ENCODE measurements around the gene GOLGA3. TPM values are rescaled to one million over a fixed set of nuclear protein-coding genes. Genes with fewer than 3 reads are reported as not detected.

The GOLGA3 gene
- total RNA-seq, 1 experiment from 2014 or later = 86.9 TPM

GRCh38 chr12:132761921-132762583 is 66.6 kb downstream of the GOLGA3 start:
- ChIA-PET POLR2A (ENCODE audit: unreplicated experiment) (no interaction called here), CTCF (no interaction called here)
- H3K79me2 ChIP-seq (ENCODE audit: low read length) = peaks cover 56% of the 10 kb centered on the region
- H3K27ac ChIP-seq (ENCODE audit: low read length) = peak overlapping the region; percentile 86
- peak overlapping the region; percentile 95 for H3K4me2 ChIP-seq (ENCODE audit: low read length)
- no peaks in the 10 kb centered on the region for H3K9me3 ChIP-seq (ENCODE audit: low read length)
- intact Hi-C loops (cut with micrococcal nuclease) = loop anchor here (5.0 kb wide), 2 partner anchors 50 to 75 kb away; partner anchors contain the start of genes PGAM5, POLE and PXMP2
- H4K20me1 ChIP-seq (ENCODE audit: low read length) = peaks cover 31% of the 10 kb centered on the region
- H3K9me2 ChIP-seq (replicated peaks; ENCODE audit: low read length) = no peaks in the 10 kb centered on the region
- no peak for TF ChIP-seq EZH2 (IDR thresholded peaks at IDR 0.05; ENCODE audit: low read length, unreplicated experiment)
- peak; percentile 22; the same call in 1 of the 2 replicates for TF ChIP-seq CTCF (conservative IDR thresholded peaks at IDR 0.05; ENCODE audit: low read depth, low read length)
- peaks cover 20% of the 10 kb centered on the region for H3K4me1 ChIP-seq (ENCODE audit: insufficient read depth, low read length)
- H2AFZ ChIP-seq (ENCODE audit: low read length) = peak overlapping the region; percentile 88
- H3K9ac ChIP-seq (ENCODE audit: low read length) = peak overlapping the region; percentile 94
- ATAC-seq (peak; percentile 85), DNase-seq (peak; percentile 95)
- no peaks in the 10 kb centered on the region for H3F3A ChIP-seq (ENCODE audit: low read length, unreplicated experiment)
- no peaks in the 10 kb centered on the region for H3K27me3 ChIP-seq (ENCODE audit: low read length)
- H3K4me3 ChIP-seq (ENCODE audit: low read length) = peak overlapping the region; percentile 77
- no TSS peak for BruUV-seq (replicated peaks)
- peaks cover 7% of the 10 kb centered on the region; the same call in 1 of the 2 replicates for H3K36me3 ChIP-seq (ENCODE audit: low read depth, low read length)

- H3K4me3 ChIP-seq (ENCODE audit: low read length) = peak within 1 kb of the TSS; percentile 77
- H2AFZ ChIP-seq (ENCODE audit: low read length) = peak within 1 kb of the TSS; percentile 88
- peak within 1 kb of the TSS; percentile 99 for H3K4me2 ChIP-seq (ENCODE audit: low read length)
- H3K27me3 ChIP-seq (ENCODE audit: low read length) = no peaks in the 10 kb centered on the region
- CTCF ChIA-PET = no interaction called here
- H3K9ac ChIP-seq (ENCODE audit: low read length) = peak within 1 kb of the TSS; percentile 99
- ATAC-seq (peak; percentile 42), DNase-seq (peak; percentile 60)
- peaks cover 63% of the 10 kb centered on the region for H3K79me2 ChIP-seq (ENCODE audit: low read length)
- no peaks in the 10 kb centered on the region for H3F3A ChIP-seq (ENCODE audit: low read length, unreplicated experiment)
- intact Hi-C loops (cut with micrococcal nuclease) = loop anchor here (5.0 kb wide), 2 partner anchors 49 to 74 kb away; partner anchors contain the start of genes PGAM5, POLE and PXMP2
- no peaks in the 10 kb centered on the region for H3K9me2 ChIP-seq (replicated peaks; ENCODE audit: low read length)
- peak within 1 kb of the TSS; percentile 86 for H3K27ac ChIP-seq (ENCODE audit: low read length)
- H4K20me1 ChIP-seq (ENCODE audit: low read length) = peaks cover 33% of the 10 kb centered on the region
- no peaks in the 10 kb centered on the region for H3K9me3 ChIP-seq (ENCODE audit: low read length)
- BruUV-seq (replicated peaks) = no TSS peak
- POLR2A ChIA-PET (ENCODE audit: unreplicated experiment) = no interaction called here
- TF ChIP-seq EZH2 (IDR thresholded peaks at IDR 0.05; ENCODE audit: low read length, unreplicated experiment) = no peak
- TF ChIP-seq CTCF (conservative IDR thresholded peaks at IDR 0.05; ENCODE audit: low read depth, low read length) = no peak
- no peak for TF ChIP-seq EZH2phosphoT487 (IDR thresholded peaks at IDR 0.05; ENCODE audit: borderline replicate concordance, low read length)
- peaks cover 15% of the 10 kb centered on the region for H3K4me1 ChIP-seq (ENCODE audit: insufficient read depth, low read length)
- H3K36me3 ChIP-seq (ENCODE audit: low read depth, low read length) = peaks cover 7% of the 10 kb centered on the region; the same call in 1 of the 2 replicates
Observed at GRCh38 chr12:132761032-132761920, 67.4 kb downstream of the GOLGA3 start, which contains the start of gene ANKLE2. Gene ANKLE2, minus strand, starts transcription at chr12:132761832. Its CDS starts 34 bp downstream, at chr12:132761798.
